Keratinocyte (primary cell): Measurements from ENCODE around the gene NCOA7. TPM values are rescaled to one million over a fixed set of nuclear protein-coding genes. Genes with fewer than 3 reads are reported as not detected.

Experiments
- DNase-seq: peaks from one replicate; pipeline ENCODE4 v3.0.0-alpha.2; 2011; ENCODE audit warnings: low read depth, missing footprints, low spot score
- FAIRE-seq: peaks from 2 replicates; lab custom pipeline; 2011; peaks lifted over from hg19 to GRCh38; lab: Jason Lieb, UNC
- H2AFZ ChIP-seq: 2 replicates; pipeline ENCODE4 v1.6.0; 2012; ENCODE audit warnings: low read length, control low read depth, inconsistent platforms; ENCODE audit not compliant: control insufficient read depth
- H3K27ac ChIP-seq: 2 replicates; pipeline ENCODE4 v1.5.1; 2011; ENCODE audit warnings: low read length; ENCODE audit not compliant: control insufficient read depth, insufficient read depth
- H3K27me3 ChIP-seq: 3 replicates; pipeline ENCODE4 v1.6.0; 2011; ENCODE audit warnings: low read length; ENCODE audit not compliant: control insufficient read depth, insufficient read depth; ENCODE audit errors: extremely low read depth
- H3K36me3 ChIP-seq, 2 experiments: 2 replicates in 1 of 2; 3 replicates in 1 of 2; pipeline ENCODE4 v1.5.1; 2011; ENCODE audit warnings: low read length in 2 of 2, mild to moderate bottlenecking in 1 of 2; ENCODE audit not compliant: control insufficient read depth in 2 of 2, insufficient read depth in 2 of 2; ENCODE audit errors: extremely low read depth in 1 of 2
- H3K4me1 ChIP-seq: 3 replicates; pipeline ENCODE4 v1.5.1; 2011; ENCODE audit warnings: low read length; ENCODE audit not compliant: control insufficient read depth, insufficient read depth; ENCODE audit errors: extremely low read depth
- H3K4me2 ChIP-seq: 3 replicates; pipeline ENCODE4 v1.6.0; 2011; ENCODE audit warnings: low read depth, low read length; ENCODE audit not compliant: control insufficient read depth, insufficient read depth; ENCODE audit errors: extremely low read depth
- H3K4me3 ChIP-seq, 3 experiments: fragments of 200-600 bp in 1 of 3; sonication (generic) in 1 of 3; 2 replicates in 2 of 3; 3 replicates in 1 of 3; pipeline ENCODE4 v1.5.1; 2011 to 2016; ENCODE audit warnings: low read length in 3 of 3, mild to moderate bottlenecking in 3 of 3, control low read depth in 2 of 3, inconsistent platforms in 1 of 3, low read depth in 1 of 3, mixed read lengths in 1 of 3, mixed run types in 1 of 3, moderate library complexity in 1 of 3; ENCODE audit not compliant: control insufficient read depth in 2 of 3, insufficient read depth in 2 of 3; ENCODE audit errors: extremely low read depth in 1 of 3
- H3K79me2 ChIP-seq: 2 replicates; pipeline ENCODE4 v1.6.0; 2012; ENCODE audit warnings: low read length; ENCODE audit not compliant: control insufficient read depth, insufficient read depth
- H3K9ac ChIP-seq: 3 replicates; pipeline ENCODE4 v1.6.0; 2011; ENCODE audit warnings: low read length; ENCODE audit not compliant: control insufficient read depth, insufficient read depth; ENCODE audit errors: extremely low read depth
- H3K9me1 ChIP-seq: 3 replicates; pipeline ENCODE4 v1.6.0; 2011; ENCODE audit warnings: low read length; ENCODE audit not compliant: control insufficient read depth, insufficient read depth; ENCODE audit errors: extremely low read depth
- H3K9me3 ChIP-seq: 2 replicates; pipeline ENCODE4 v1.5.1; 2012; ENCODE audit warnings: low read depth, low read length; ENCODE audit not compliant: control insufficient read depth
- H4K20me1 ChIP-seq: 3 replicates; pipeline ENCODE4 v1.6.0; 2011; ENCODE audit warnings: low read length; ENCODE audit not compliant: control insufficient read depth, insufficient read depth; ENCODE audit errors: extremely low read depth
- EZH2 ChIP-seq: IDR thresholded peaks from one replicate; pipeline ENCODE4 v1.6.1; 2012; ENCODE audit warnings: inconsistent platforms, mild to moderate bottlenecking, low read length, moderate library complexity
- dilution Hi-C: fragments of 300-500 bp; cut with MboI; formaldehyde crosslinking; loops from one replicate; pipeline ENCODE4 v1.7.0; 2020; ENCODE audit warnings: low sequenced_read_pairs; ENCODE audit not compliant: extremely low pct_ligation_motif_present
- polyA plus RNA-seq, 5 experiments: library from polyadenylated mRNA; depleted of rRNA in 3 of 5; stranded (reverse) in 3 of 5; stranded (forward) in 1 of 5; unstranded in 1 of 5; fragments of >200 nt; gene quantifications; 1 replicate in 1 of 5; 2 replicates in 3 of 5; 3 replicates in 1 of 5; pipeline versions ENCODE4 v1.2.1 to v1.2.3, GENCODE V29; 2011 to 2012; ENCODE audit warnings: missing spikeins in 2 of 5, low read depth in 1 of 5, low replicate concordance in 1 of 5
- TF ChIP-seq, protein P1 (sequence below), 3 experiments: IDR thresholded peaks in 1 of 3; conservative IDR thresholded peaks in 1 of 3; optimal IDR thresholded peaks in 1 of 3; 2 replicates in 2 of 3; 3 replicates in 1 of 3; pipeline versions ENCODE3 to v1.5.1; 2011; ENCODE audit warnings: low read length in 3 of 3, mild to moderate bottlenecking in 3 of 3, moderate library complexity in 2 of 3, control low read depth in 1 of 3, inconsistent platforms in 1 of 3; ENCODE audit not compliant: insufficient read depth in 2 of 3; ENCODE audit errors: extremely low read depth in 1 of 3

Gene NCOA7
- polyA plus RNA-seq, 1 donor (not counting 4 experiments of a cell fraction or from before 2014, with no cell fraction given): 20.5 TPM

DNA sequence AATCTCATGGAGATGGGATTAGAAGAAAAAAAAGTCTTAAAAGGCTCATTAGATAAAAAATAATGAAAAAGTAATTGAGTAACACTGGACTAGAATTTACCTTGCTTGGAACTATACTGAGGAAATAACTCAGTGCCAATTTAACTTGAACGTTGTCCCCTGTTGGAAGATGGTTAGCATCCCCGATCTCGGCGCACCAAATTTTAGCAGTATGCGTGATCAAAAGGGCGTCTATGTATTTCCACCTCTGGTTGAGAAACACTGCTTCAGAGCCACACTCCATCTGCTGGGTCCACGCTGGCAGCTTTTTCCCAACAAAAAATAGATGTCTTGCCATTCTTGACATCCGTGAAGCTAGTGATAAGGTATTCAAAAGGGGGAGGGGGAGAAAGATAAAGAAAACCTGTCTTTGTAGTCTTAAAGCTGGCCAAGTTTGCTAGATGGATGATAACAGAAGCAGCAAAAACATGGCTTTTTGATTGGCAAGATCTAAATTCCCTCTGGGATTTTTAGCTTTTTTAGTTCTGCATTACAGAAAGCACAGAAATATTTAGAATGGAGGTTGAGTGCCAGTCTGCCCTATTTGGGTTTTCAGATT lies 172.2 kb downstream of the NCOA7 start:
- H3K27ac ChIP-seq: no peak overlapping the region
- dilution Hi-C loops: no loop called here
- DNase-seq: no peak
- no peaks in the 10 kb centered on the region for H4K20me1 ChIP-seq
- FAIRE-seq: no peak
- H3K36me3 ChIP-seq: peaks cover 0 to 5% of the 10 kb centered on the region in 2 experiments
- TF ChIP-seq, protein P1, sequence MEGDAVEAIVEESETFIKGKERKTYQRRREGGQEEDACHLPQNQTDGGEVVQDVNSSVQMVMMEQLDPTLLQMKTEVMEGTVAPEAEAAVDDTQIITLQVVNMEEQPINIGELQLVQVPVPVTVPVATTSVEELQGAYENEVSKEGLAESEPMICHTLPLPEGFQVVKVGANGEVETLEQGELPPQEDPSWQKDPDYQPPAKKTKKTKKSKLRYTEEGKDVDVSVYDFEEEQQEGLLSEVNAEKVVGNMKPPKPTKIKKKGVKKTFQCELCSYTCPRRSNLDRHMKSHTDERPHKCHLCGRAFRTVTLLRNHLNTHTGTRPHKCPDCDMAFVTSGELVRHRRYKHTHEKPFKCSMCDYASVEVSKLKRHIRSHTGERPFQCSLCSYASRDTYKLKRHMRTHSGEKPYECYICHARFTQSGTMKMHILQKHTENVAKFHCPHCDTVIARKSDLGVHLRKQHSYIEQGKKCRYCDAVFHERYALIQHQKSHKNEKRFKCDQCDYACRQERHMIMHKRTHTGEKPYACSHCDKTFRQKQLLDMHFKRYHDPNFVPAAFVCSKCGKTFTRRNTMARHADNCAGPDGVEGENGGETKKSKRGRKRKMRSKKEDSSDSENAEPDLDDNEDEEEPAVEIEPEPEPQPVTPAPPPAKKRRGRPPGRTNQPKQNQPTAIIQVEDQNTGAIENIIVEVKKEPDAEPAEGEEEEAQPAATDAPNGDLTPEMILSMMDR (optimal IDR thresholded peaks at IDR 0.05 in 1 of 3, IDR thresholded peaks at IDR 0.05 in 1 of 3, conservative IDR thresholded peaks at IDR 0.05 in 1 of 3; ENCODE audit: extremely low read depth in 1 of 3, insufficient read depth in 2 of 3, low read length in 3 of 3): no peak
- TF ChIP-seq EZH2: no peak
- no peaks in the 10 kb centered on the region for H3K9me3 ChIP-seq
- H3K79me2 ChIP-seq: no peaks in the 10 kb centered on the region
- H3K4me1 ChIP-seq: peaks cover 3% of the 10 kb centered on the region
- H3K4me3 ChIP-seq: no peak overlapping the region
- H3K27me3 ChIP-seq: no peaks in the 10 kb centered on the region
- H3K9me1 ChIP-seq: no peaks in the 10 kb centered on the region
- H3K4me2 ChIP-seq: no peak overlapping the region
- H3K9ac ChIP-seq: no peak overlapping the region
- no peak overlapping the region for H2AFZ ChIP-seq

DNA sequence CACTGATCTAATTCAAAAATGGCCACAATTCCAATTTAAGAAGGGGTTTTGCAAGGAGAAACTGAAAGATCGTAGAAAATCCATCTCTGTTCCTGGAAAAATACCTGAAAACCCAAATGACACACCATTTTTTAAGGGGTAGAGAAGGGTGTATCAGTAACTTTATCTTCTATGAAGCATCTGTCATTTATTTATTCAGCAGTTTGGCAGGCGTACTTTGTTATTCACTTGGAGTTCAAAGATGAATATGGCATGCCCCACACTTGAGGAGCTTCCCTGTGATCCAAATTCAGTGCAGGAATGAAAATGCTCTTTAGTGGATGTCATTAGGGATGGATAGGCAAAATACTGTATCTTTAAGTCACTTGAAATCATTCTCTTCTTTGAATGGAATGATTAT lies 173.1 kb downstream of the NCOA7 start:
- Histone ChIP-seq H3K79me2 (no peaks in the 10 kb centered on the region), H3K4me3 (no peak overlapping the region), H3K9me1 (no peaks in the 10 kb centered on the region), H3K9ac (no peak overlapping the region), H2AFZ (no peak overlapping the region), H3K36me3 (peaks cover 0 to 5% of the 10 kb centered on the region in 2 experiments), H3K4me1 (no peaks in the 10 kb centered on the region), H3K4me2 (no peak overlapping the region), H4K20me1 (no peaks in the 10 kb centered on the region), H3K27ac (no peak overlapping the region), H3K27me3 (no peaks in the 10 kb centered on the region), H3K9me3 (no peaks in the 10 kb centered on the region)
- no peak for DNase-seq
- no peak for FAIRE-seq
- TF ChIP-seq EZH2: no peak
- TF ChIP-seq, protein P1 (optimal IDR thresholded peaks at IDR 0.05 in 1 of 3, IDR thresholded peaks at IDR 0.05 in 1 of 3, conservative IDR thresholded peaks at IDR 0.05 in 1 of 3; ENCODE audit: extremely low read depth in 1 of 3, insufficient read depth in 2 of 3, low read length in 3 of 3): no peak
- dilution Hi-C loops: no loop called here
